Body of pancreas (tissue), 4 donors: Measurements from ENCODE around the gene HAUS6.
"Not testable (repeated sequence)": the region's sequence is repeated elsewhere in the genome, so short reads cannot be mapped to it uniquely, and the experiment has no call there.

ENCODE experiments used
- CTCF ChIP-seq, 7 experiments: fragments of 450-650 bp in 4 of 7; fragments of 200-600 bp in 3 of 7; sonication (generic) in 3 of 7; IDR thresholded peaks; one replicate each; pipeline ENCODE4 v1.5.1; 2016 to 2019; ENCODE audit warnings: antibody characterized with exemption in 7 of 7
- POLR2A ChIP-seq, 3 donors: fragments of 450-650 bp; IDR thresholded peaks; one replicate each; pipeline ENCODE4 v1.6.1; 2016; ENCODE audit warnings: antibody characterized with exemption in 3 of 3, mild to moderate bottlenecking in 2 of 3

DNA sequence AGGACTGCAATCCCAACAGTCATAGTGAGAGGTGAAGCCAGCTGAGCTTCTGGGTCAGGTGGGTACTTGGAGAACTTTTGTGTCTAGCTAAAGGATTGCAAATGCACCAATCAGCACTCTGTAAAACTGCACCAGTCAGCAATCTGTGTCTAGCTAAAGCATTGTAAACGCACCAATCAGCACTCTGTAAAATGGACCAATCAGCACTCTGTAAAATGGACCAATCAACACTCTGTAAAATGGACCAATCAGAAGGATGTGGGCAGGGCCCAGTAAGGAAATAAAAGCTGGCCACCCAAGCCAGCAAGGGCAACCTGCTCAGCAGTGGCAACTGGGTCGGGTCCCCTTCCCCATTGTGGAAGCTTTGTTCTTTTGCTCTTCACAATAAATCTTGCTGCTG lies 81.1 kb downstream of the HAUS6 start:
- not testable (repeated sequence) for TF ChIP-seq CTCF, POLR2A (IDR thresholded peaks at IDR 0.05)
